Colon (tissue), 2 donors: ENCODE results near the gene LGALS4.
"Not testable (repeated sequence)": the region's sequence is repeated elsewhere in the genome, so short reads cannot be mapped to it uniquely, and the experiment has no call there.

Source experiments
- FAIRE-seq: peaks from 2 replicates; lab custom pipeline; 2012; peaks lifted over from hg19 to GRCh38; lab: Jason Lieb, UNC
- donor health status: control.
- donor health status: control.

LGALS4 gene

GRCh38 chr19:38812841-38813320 lies at the start of gene LGALS4:
Gene LGALS4 (minus strand): TSS chr19:38812945. CDS start chr19:38812886, 59 bp downstream.
- peak; percentile 58 for FAIRE-seq

- FAIRE-seq, result peak; percentile 92
Observed at GRCh38 chr19:38861368-38861767, 48.6 kb upstream of the LGALS4 start.

GRCh38 chr19:38859631-38860204 lies 47.0 kb upstream of the LGALS4 start:
- FAIRE-seq, result not testable (repeated sequence)

GRCh38 chr19:38856813-38857212 lies 44.1 kb upstream of the LGALS4 start:
- FAIRE-seq, result no peak

GRCh38 chr19:38855751-38856150 lies 43.0 kb upstream of the LGALS4 start:
- FAIRE-seq, result not testable (repeated sequence)

GRCh38 chr19:38854961-38855360 lies 42.2 kb upstream of the LGALS4 start:
- not testable (repeated sequence) for FAIRE-seq

GRCh38 chr19:38853214-38853613 lies 40.5 kb upstream of the LGALS4 start:
- no peak for FAIRE-seq

GRCh38 chr19:38852231-38853044 lies 39.7 kb upstream of the LGALS4 start:
- no peak for FAIRE-seq

GRCh38 chr19:38851622-38852230 lies 39.0 kb upstream of the LGALS4 start:
- FAIRE-seq, result no peak

- no peak for FAIRE-seq
Observed at GRCh38 chr19:38850976-38851621, 38.4 kb upstream of the LGALS4 start.

- FAIRE-seq, result peak; percentile 98
Observed at GRCh38 chr19:38850436-38850975, 37.8 kb upstream of the LGALS4 start.

GRCh38 chr19:38849860-38850435 lies 37.2 kb upstream of the LGALS4 start, which contains the start of gene HNRNPL:
Gene HNRNPL (minus strand): TSS chr19:38849986. CDS start chr19:38849966, 20 bp downstream.
- FAIRE-seq, result no peak

- FAIRE-seq, result no peak
Observed at GRCh38 chr19:38849147-38849859, 36.6 kb upstream of the LGALS4 start.

- FAIRE-seq, result no peak
Observed at GRCh38 chr19:38848299-38849146, 35.8 kb upstream of the LGALS4 start.

GRCh38 chr19:38846097-38846496 lies 33.4 kb upstream of the LGALS4 start:
- FAIRE-seq, result no peak

GRCh38 chr19:38845374-38846024 lies 32.8 kb upstream of the LGALS4 start:
- FAIRE-seq, result no peak

- FAIRE-seq, result no peak
Observed at GRCh38 chr19:38844093-38844686, 31.4 kb upstream of the LGALS4 start.

- FAIRE-seq, result no peak
Observed at GRCh38 chr19:38843175-38843758, 30.5 kb upstream of the LGALS4 start.
